ENCODE results near the gene GRIN2B.

The GRIN2B gene

GRCh38 chr12:14024591-14024990 lies 43.2 kb upstream of the GRIN2B start:
- H3K9me3 ChIP-seq (ENCODE audit: control insufficient read depth, insufficient read depth, low read depth, low read length), result no peaks in the 10 kb centered on the region
- ChIA-PET POLR2A (no interaction called here), CTCF (no interaction called here)
- H3K4me1 ChIP-seq (ENCODE audit: control insufficient read depth, insufficient read depth, low read length), result no peaks in the 10 kb centered on the region
- no peak overlapping the region for H3K27ac ChIP-seq (ENCODE audit: extremely low read depth, low read depth, low read length)
- H3K4me3 ChIP-seq (ENCODE audit: low read depth, low read length), result no peak overlapping the region
- TF ChIP-seq ZNF473 (tag by site-specific recombination; IDR thresholded peaks at IDR 0.05) (no peak), ZFP3 (tag by site-specific recombination; IDR thresholded peaks at IDR 0.05; ENCODE audit: low read depth) (no peak), ZBTB7A (tag by site-specific recombination; IDR thresholded peaks at IDR 0.05; ENCODE audit: low read depth) (no peak), GLIS2 (tag by site-specific recombination; IDR thresholded peaks at IDR 0.05) (no peak), ZFP69B (tag by site-specific recombination; IDR thresholded peaks at IDR 0.05) (no peak), FEZF1 (tag by site-specific recombination; IDR thresholded peaks at IDR 0.05) (no peak), ZNF350 (tag by site-specific recombination; IDR thresholded peaks at IDR 0.05) (no peak), ZNF596 (tag by site-specific recombination; IDR thresholded peaks at IDR 0.05) (no peak), ZNF175 (tag by site-specific recombination; IDR thresholded peaks at IDR 0.05) (no peak), ZIC2 (tag by site-specific recombination; IDR thresholded peaks at IDR 0.05) (no peak), ZNF639 (tag by site-specific recombination; IDR thresholded peaks at IDR 0.05) (no peak), TRIM28 (IDR thresholded peaks at IDR 0.05; ENCODE audit: borderline replicate concordance, low read length) (no peak), ZNF23 (tag by site-specific recombination; IDR thresholded peaks at IDR 0.05; ENCODE audit: borderline replicate concordance) (no peak)
- TF ChIP-seq, protein P1, sequence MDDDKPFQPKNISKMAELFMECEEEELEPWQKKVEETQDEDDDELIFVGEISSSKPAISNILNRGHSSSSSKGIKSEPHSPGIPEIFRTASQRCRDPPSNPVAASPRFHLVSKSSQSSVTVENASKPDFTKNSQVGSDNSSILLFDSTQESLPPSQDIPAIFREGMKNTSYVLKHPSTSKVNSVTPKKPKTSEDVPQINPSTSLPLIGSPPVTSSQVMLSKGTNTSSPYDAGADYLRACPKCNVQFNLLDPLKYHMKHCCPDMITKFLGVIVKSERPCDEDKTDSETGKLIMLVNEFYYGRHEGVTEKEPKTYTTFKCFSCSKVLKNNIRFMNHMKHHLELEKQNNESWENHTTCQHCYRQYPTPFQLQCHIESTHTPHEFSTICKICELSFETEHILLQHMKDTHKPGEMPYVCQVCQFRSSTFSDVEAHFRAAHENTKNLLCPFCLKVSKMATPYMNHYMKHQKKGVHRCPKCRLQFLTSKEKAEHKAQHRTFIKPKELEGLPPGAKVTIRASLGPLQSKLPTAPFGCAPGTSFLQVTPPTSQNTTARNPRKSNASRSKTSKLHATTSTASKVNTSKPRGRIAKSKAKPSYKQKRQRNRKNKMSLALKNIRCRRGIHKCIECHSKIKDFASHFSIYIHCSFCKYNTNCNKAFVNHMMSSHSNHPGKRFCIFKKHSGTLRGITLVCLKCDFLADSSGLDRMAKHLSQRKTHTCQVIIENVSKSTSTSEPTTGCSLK (tag by site-specific recombination; IDR thresholded peaks at IDR 0.05), result no peak
- TF ChIP-seq, protein P2, sequence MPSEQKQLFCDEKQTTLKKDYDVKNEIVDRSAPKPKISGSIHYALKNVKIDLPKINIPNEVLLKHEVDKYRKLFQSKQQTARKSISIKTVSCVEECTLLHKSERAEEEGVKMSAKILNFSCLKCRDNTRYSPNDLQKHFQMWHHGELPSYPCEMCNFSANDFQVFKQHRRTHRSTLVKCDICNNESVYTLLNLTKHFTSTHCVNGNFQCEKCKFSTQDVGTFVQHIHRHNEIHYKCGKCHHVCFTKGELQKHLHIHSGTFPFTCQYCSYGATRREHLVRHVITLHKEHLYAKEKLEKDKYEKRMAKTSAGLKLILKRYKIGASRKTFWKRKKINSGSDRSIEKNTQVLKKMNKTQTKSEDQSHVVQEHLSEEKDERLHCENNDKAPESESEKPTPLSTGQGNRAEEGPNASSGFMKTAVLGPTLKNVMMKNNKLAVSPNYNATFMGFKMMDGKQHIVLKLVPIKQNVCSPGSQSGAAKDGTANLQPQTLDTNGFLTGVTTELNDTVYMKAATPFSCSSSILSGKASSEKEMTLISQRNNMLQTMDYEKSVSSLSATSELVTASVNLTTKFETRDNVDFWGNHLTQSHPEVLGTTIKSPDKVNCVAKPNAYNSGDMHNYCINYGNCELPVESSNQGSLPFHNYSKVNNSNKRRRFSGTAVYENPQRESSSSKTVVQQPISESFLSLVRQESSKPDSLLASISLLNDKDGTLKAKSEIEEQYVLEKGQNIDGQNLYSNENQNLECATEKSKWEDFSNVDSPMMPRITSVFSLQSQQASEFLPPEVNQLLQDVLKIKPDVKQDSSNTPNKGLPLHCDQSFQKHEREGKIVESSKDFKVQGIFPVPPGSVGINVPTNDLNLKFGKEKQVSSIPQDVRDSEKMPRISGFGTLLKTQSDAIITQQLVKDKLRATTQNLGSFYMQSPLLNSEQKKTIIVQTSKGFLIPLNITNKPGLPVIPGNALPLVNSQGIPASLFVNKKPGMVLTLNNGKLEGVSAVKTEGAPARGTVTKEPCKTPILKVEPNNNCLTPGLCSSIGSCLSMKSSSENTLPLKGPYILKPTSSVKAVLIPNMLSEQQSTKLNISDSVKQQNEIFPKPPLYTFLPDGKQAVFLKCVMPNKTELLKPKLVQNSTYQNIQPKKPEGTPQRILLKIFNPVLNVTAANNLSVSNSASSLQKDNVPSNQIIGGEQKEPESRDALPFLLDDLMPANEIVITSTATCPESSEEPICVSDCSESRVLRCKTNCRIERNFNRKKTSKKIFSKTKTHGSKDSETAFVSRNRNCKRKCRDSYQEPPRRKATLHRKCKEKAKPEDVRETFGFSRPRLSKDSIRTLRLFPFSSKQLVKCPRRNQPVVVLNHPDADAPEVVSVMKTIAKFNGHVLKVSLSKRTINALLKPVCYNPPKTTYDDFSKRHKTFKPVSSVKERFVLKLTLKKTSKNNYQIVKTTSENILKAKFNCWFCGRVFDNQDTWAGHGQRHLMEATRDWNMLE (tag by site-specific recombination; conservative IDR thresholded peaks at IDR 0.05; ENCODE audit: low read depth), result no peak
- no peaks in the 10 kb centered on the region for H3K36me3 ChIP-seq (ENCODE audit: control insufficient read depth in 2 of 2, insufficient read depth in 1 of 2, low read length in 2 of 2)

GRCh38 chr12:14018080-14018479 lies 36.7 kb upstream of the GRIN2B start:
- no peaks in the 10 kb centered on the region for H3K36me3 ChIP-seq (ENCODE audit: control insufficient read depth in 2 of 2, insufficient read depth in 1 of 2, low read length in 2 of 2)
- ChIA-PET CTCF (no interaction called here), POLR2A (no interaction called here)
- TF ChIP-seq, protein P3, sequence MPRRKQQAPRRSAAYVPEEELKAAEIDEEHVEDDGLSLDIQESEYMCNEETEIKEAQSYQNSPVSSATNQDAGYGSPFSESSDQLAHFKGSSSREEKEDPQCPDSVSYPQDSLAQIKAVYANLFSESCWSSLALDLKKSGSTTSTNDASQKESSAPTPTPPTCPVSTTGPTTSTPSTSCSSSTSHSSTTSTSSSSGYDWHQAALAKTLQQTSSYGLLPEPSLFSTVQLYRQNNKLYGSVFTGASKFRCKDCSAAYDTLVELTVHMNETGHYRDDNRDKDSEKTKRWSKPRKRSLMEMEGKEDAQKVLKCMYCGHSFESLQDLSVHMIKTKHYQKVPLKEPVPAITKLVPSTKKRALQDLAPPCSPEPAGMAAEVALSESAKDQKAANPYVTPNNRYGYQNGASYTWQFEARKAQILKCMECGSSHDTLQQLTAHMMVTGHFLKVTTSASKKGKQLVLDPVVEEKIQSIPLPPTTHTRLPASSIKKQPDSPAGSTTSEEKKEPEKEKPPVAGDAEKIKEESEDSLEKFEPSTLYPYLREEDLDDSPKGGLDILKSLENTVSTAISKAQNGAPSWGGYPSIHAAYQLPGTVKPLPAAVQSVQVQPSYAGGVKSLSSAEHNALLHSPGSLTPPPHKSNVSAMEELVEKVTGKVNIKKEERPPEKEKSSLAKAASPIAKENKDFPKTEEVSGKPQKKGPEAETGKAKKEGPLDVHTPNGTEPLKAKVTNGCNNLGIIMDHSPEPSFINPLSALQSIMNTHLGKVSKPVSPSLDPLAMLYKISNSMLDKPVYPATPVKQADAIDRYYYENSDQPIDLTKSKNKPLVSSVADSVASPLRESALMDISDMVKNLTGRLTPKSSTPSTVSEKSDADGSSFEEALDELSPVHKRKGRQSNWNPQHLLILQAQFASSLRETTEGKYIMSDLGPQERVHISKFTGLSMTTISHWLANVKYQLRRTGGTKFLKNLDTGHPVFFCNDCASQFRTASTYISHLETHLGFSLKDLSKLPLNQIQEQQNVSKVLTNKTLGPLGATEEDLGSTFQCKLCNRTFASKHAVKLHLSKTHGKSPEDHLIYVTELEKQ (tag by site-specific recombination; IDR thresholded peaks at IDR 0.05; ENCODE audit: borderline replicate concordance), result no peak
- TF ChIP-seq ZNF398 (tag by site-specific recombination; IDR thresholded peaks at IDR 0.05), result no peak
- no peak for TF ChIP-seq HOXD13 (CRISPR knock-in tag; IDR thresholded peaks at IDR 0.05; ENCODE audit: borderline replicate concordance)
- TF ChIP-seq, protein P4, sequence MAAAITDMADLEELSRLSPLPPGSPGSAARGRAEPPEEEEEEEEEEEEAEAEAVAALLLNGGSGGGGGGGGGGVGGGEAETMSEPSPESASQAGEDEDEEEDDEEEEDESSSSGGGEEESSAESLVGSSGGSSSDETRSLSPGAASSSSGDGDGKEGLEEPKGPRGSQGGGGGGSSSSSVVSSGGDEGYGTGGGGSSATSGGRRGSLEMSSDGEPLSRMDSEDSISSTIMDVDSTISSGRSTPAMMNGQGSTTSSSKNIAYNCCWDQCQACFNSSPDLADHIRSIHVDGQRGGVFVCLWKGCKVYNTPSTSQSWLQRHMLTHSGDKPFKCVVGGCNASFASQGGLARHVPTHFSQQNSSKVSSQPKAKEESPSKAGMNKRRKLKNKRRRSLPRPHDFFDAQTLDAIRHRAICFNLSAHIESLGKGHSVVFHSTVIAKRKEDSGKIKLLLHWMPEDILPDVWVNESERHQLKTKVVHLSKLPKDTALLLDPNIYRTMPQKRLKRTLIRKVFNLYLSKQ (tag by site-specific recombination; IDR thresholded peaks at IDR 0.05; ENCODE audit: borderline replicate concordance), result no peak

More at GRCh38 chr12:14018080-14018479, 36.7 kb upstream of the GRIN2B start:
- Histone ChIP-seq H3K27ac (ENCODE audit: extremely low read depth, low read depth, low read length) (no peak overlapping the region), H3K4me3 (ENCODE audit: low read depth, low read length) (no peak overlapping the region), H3K9me3 (ENCODE audit: control insufficient read depth, insufficient read depth, low read depth, low read length) (no peaks in the 10 kb centered on the region), H3K4me1 (ENCODE audit: control insufficient read depth, insufficient read depth, low read length) (no peaks in the 10 kb centered on the region)
